Measurements from ENCODE around the gene PROM1.

DNA sequence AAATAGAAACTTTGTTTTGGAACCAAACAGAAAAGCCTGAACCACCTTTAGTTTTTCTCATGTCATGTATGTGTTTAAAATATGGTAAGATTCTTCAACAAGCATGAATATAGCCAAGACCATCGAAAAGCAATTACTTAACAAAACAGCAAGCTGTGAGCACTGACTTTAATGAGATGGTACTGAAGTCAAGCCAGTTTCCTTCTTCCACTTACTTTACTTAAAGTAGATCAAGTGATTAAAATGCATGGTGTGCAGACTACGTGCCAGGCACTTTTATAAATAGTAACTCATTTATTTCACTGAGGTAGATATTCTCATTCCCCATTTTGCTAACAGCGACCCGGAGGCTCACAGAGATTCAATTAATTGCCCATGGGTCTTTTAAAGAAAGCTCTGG, 74.7 kb downstream of the PROM1 start:
- TF ChIP-seq CTCF (IDR thresholded peaks at IDR 0.05) (no peak), POLR2A (IDR thresholded peaks at IDR 0.05) (no peak)
